ENCODE data around the gene PARP12. TPM values are rescaled to one million over a fixed set of nuclear protein-coding genes. Genes with fewer than 3 reads are reported as not detected.

The PARP12 gene
- total and polyA plus RNA-seq, 10 of the 15 experiments (the other 5 are each of a cell fraction or from before 2014, with no cell fraction given), result 0.98 to 51.8 (median 18.0) TPM

- Histone ChIP-seq H3K36me3 (ENCODE audit: control insufficient read depth in 2 of 2, insufficient read depth in 2 of 2, low read length in 1 of 2) (no peaks in the 10 kb centered on the region), H3K27me3 (replicated peaks in 1 of 2; ENCODE audit: control insufficient read depth in 2 of 2, insufficient read depth in 2 of 2, low read length in 1 of 2) (no peaks in the 10 kb centered on the region; a peak in 1 of 4 replicates), H2AFZ (ENCODE audit: control insufficient read depth, low read depth, low read length) (no peak overlapping the region), H3K4me2 (ENCODE audit: control insufficient read depth, insufficient read depth) (no peak overlapping the region), H3K9me3 (replicated peaks; ENCODE audit: control insufficient read depth, insufficient read depth, low read length) (no peaks in the 10 kb centered on the region), H3K27ac (ENCODE audit: control insufficient read depth, insufficient read depth) (no peak overlapping the region), H3K4me3 (no peak overlapping the region), H3K9ac (ENCODE audit: control insufficient read depth, insufficient read depth, low read length) (no peak overlapping the region), H3K79me2 (ENCODE audit: control insufficient read depth, insufficient read depth, low read length) (no peaks in the 10 kb centered on the region), H4K20me1 (ENCODE audit: control insufficient read depth, insufficient read depth) (no peaks in the 10 kb centered on the region), H3K4me1 (ENCODE audit: control insufficient read depth, insufficient read depth, low read length) (no peaks in the 10 kb centered on the region)
- ChIA-PET CTCF (interaction anchor here (0.7 to 1.1 kb wide), 2 partner anchors 308 to 445 kb away, joined by 3 read pairs; no protein-coding TSS in a partner anchor), POLR2A (no interaction called here), SMC1A (ENCODE audit: uncharacterized antibody, unreplicated experiment) (interaction anchor here (0.6 kb wide), 1 partner anchor 327 kb away, joined by 3 read pairs; no protein-coding TSS in a partner anchor), RAD21 (ENCODE audit: unreplicated experiment) (no interaction called here)
- ATAC-seq (no peak), DNase-seq (ENCODE audit: low read depth, low spot score) (no peak), FAIRE-seq (no peak)
- no TSS peak for BruUV-seq (replicated peaks)
- intact Hi-C loops (cut with micrococcal nuclease; ENCODE audit: unreplicated experiment), result no loop called here
- 92% methylated on average over 13 of the region's 13 CpGs for WGBS (ENCODE audit: insufficient coverage, insufficient replicate concordance, low lambda C conversion rate, missing lambda C conversion rate)
- in situ Hi-C loops (cut with MboI), result no loop called here
- TF ChIP-seq SMARCA5 (IDR thresholded peaks at IDR 0.05) (no peak), EED (IDR thresholded peaks at IDR 0.05; ENCODE audit: low read depth) (no peak), PAX8 (IDR thresholded peaks at IDR 0.05) (no peak), ZZZ3 (IDR thresholded peaks at IDR 0.05; ENCODE audit: control insufficient read depth, insufficient read length, low read depth) (no peak), HDGF (IDR thresholded peaks at IDR 0.05) (no peak), CBX3 (IDR thresholded peaks at IDR 0.05; ENCODE audit: borderline replicate concordance, low read depth) (no peak), TAF1 (IDR thresholded peaks at IDR 0.05; ENCODE audit: borderline replicate concordance, low read depth, low read length) (no peak), PAX5 (IDR thresholded peaks at IDR 0.05; ENCODE audit: borderline replicate concordance, low read depth, low read length) (no peak), PML (IDR thresholded peaks at IDR 0.05; ENCODE audit: low read length) (no peak), POLR2A (IDR thresholded peaks at IDR 0.05; ENCODE audit: low read depth, low read length) (no peak), PRDM15 (CRISPR knock-in tag; IDR thresholded peaks at IDR 0.05) (no peak), E2F8 (IDR thresholded peaks at IDR 0.05; ENCODE audit: low read depth, partially characterized antibody) (no peak), CUX1 (IDR thresholded peaks at IDR 0.05; ENCODE audit: insufficient replicate concordance, low read depth, low read length) (no peak)
Measured at GRCh38 chr7:139974179-139974811, 88.5 kb downstream of the PARP12 start.
